Naive thymus-derived CD4-positive, alpha-beta T cell (primary cell): ENCODE data around the gene HIPK4. TPM values are rescaled to one million over a fixed set of nuclear protein-coding genes. Genes with fewer than 3 reads are reported as not detected.

Experiments used
- ATAC-seq: fragments of 150-1000 bp; cut with Tn5 transposase; 2 replicates; pipeline ENCODE4 v1.10.0; 2021; ENCODE audit warnings: mild to moderate bottlenecking, moderate library complexity
- CTCF ChIA-PET: fragments of 350-600 bp; sonication (Branson Sonifier 250); formaldehyde crosslinking; loops from one replicate; lab custom pipeline; 2021; ENCODE audit warnings: antibody characterized with exemption; lab: Charles Lee
- POLR2A ChIA-PET: fragments of 350-600 bp; sonication (Branson Sonifier 250); formaldehyde crosslinking; loops from one replicate; lab custom pipeline; 2021; ENCODE audit warnings: antibody characterized with exemption, inconsistent platforms; lab: Charles Lee
- DNase-seq, 9 donors: peaks; one replicate each; pipeline versions ENCODE4 v3.0.0 to v3.0.0-alpha.2; 2020 to 2022; ENCODE audit warnings: mixed read lengths in 1 of 9
- H3K27ac ChIP-seq: one replicate; pipeline ENCODE4 v1.7.0; 2013; ENCODE audit warnings: mild to moderate bottlenecking, low read depth, low read length, moderate library complexity
- H3K27me3 ChIP-seq, 2 donors: one replicate each; pipeline ENCODE4 v1.7.0; 2013; ENCODE audit warnings: low read length in 2 of 2, mild to moderate bottlenecking in 2 of 2, moderate library complexity in 2 of 2; ENCODE audit not compliant: control insufficient read depth in 2 of 2, insufficient read depth in 2 of 2
- H3K36me3 ChIP-seq, 3 experiments: 1 replicate in 2 of 3; 2 replicates in 1 of 3; pipeline ENCODE4 v1.7.0; 2013; ENCODE audit warnings: low read length in 3 of 3, mild to moderate bottlenecking in 3 of 3, moderate library complexity in 1 of 3; ENCODE audit not compliant: insufficient read depth in 3 of 3, control insufficient read depth in 2 of 3
- H3K4me1 ChIP-seq, 2 donors: one replicate each; pipeline ENCODE4 v1.7.0; 2013; ENCODE audit warnings: low read length in 2 of 2, mild to moderate bottlenecking in 2 of 2, moderate library complexity in 1 of 2; ENCODE audit not compliant: control insufficient read depth in 2 of 2, insufficient read depth in 2 of 2
- H3K4me3 ChIP-seq: 2 replicates; pipeline ENCODE4 v1.7.0; 2013; ENCODE audit warnings: mild to moderate bottlenecking, low read length
- H3K9me3 ChIP-seq, 3 experiments: 1 replicate in 2 of 3; 2 replicates in 1 of 3; pipeline ENCODE4 v1.7.0; 2013; ENCODE audit warnings: low read length in 3 of 3; ENCODE audit not compliant: control insufficient read depth in 2 of 3
- H3K27ac Mint-ChIP-seq, 9 donors: one replicate each; pipeline ENCODE4 v1.8.0; 2020 to 2022; ENCODE audit warnings: mixed read lengths in 9 of 9, mild to moderate bottlenecking in 8 of 9, moderate library complexity in 5 of 9, inconsistent platforms in 2 of 9
- H3K27me3 Mint-ChIP-seq, 5 donors: one replicate each; pipeline ENCODE4 v1.8.0; 2021 to 2022; ENCODE audit warnings: mixed read lengths in 5 of 5, mild to moderate bottlenecking in 1 of 5
- H3K36me3 Mint-ChIP-seq, 5 donors: one replicate each; pipeline ENCODE4 v1.8.0; 2020 to 2022; ENCODE audit warnings: mixed read lengths in 5 of 5, mild to moderate bottlenecking in 3 of 5, inconsistent platforms in 1 of 5
- H3K4me1 Mint-ChIP-seq, 7 donors: one replicate each; pipeline ENCODE4 v1.8.0; 2020 to 2022; ENCODE audit warnings: mixed read lengths in 7 of 7, mild to moderate bottlenecking in 3 of 7, inconsistent platforms in 1 of 7
- H3K4me3 Mint-ChIP-seq, 10 donors: one replicate each; pipeline ENCODE4 v1.8.0; 2020 to 2022; ENCODE audit warnings: mild to moderate bottlenecking in 10 of 10, mixed read lengths in 10 of 10, moderate library complexity in 6 of 10, inconsistent platforms in 2 of 10
- H3K9me3 Mint-ChIP-seq, 11 donors: one replicate each; pipeline ENCODE4 v1.8.0; 2020 to 2022; ENCODE audit warnings: mixed read lengths in 11 of 11, mild to moderate bottlenecking in 4 of 11, inconsistent platforms in 1 of 11, moderate library complexity in 1 of 11
- intact Hi-C, 2 donors: fragments of 100-400 bp; cut with micrococcal nuclease; formaldehyde crosslinking; loops; one replicate each; pipeline ENCODE4 v1.15.1; 2023
- polyA plus RNA-seq, 2 donors: library from polyadenylated mRNA; unstranded; fragments of 300-500 nt; fragmentation: Illumina TruSeq; gene quantifications; one replicate each; pipeline ENCODE4 v1.2.3, GENCODE V29; 2021
- total RNA-seq, 6 experiments: library from RNA in 5 of 6; stranded (reverse) in 5 of 6; gene quantifications; 1 replicate in 5 of 6; 2 replicates in 1 of 6; pipeline ENCODE4 v1.2.3 and lab custom pipeline; 2021 to 2026

Gene HIPK4
- total and polyA plus RNA-seq, 7 experiments from 2014 or later: 0.12 to 0.24 TPM; not detected in 5

DNA sequence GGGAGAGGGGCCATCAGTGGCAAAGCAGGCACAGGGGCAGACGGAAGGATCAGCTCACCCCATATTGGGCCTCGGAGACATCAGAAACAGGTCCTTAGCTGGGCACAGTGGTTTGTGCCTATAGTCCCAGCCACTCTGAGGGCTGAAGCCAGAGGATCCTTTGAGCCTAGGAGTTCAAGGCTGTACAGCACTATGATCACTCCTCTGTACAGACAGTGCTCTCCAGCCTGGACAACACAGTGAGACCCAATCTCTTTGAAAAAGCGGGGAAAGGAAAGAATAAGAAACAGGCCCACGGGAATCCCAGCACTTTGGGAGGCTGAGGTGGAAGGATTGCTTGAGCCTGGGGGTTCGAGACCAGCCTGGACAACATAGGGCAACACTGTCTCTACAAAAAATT lies 29.8 kb upstream of the HIPK4 start:
- Mint-ChIP-seq H3K36me3 (peaks cover 0 to 7% (median 3%) of the 10 kb centered on the region in 5 donors), H3K27me3 (no peaks in the 10 kb centered on the region), H3K27ac (peak overlapping the region in 6 of 9 donors; percentile 51 to 95 (median 68)), H3K4me3 (peak overlapping the region; percentile 26 to 87 (median 74)), H3K9me3 (peaks cover 0 to 3% (median 0%) of the 10 kb centered on the region in 11 donors), H3K4me1 (peaks cover 10 to 54% (median 38%) of the 10 kb centered on the region in 7 donors)
- intact Hi-C loops: loop anchor here (1.0 to 10.0 kb wide), 4 partner anchors 71 to 1075 kb away; partner anchors contain the start of genes C19orf47 (in 1 of the 2), COQ8B (in 1 of the 2), ITPKC (in 1 of the 2) and PLD3 (in 1 of the 2)
- Histone ChIP-seq H3K27ac (no peak overlapping the region), H3K4me3 (no peak overlapping the region), H3K4me1 (peaks cover 8 to 12% of the 10 kb centered on the region in 2 donors), H3K9me3 (no peaks in the 10 kb centered on the region), H3K27me3 (no peaks in the 10 kb centered on the region), H3K36me3 (peaks cover 0 to 9% (median 7%) of the 10 kb centered on the region in 3 experiments)
- DNase-seq (no peak), ATAC-seq (no peak)
- POLR2A ChIA-PET: interaction anchor here (0.6 to 7.3 kb wide), 10 partner anchors 9 to 191 kb away, joined by 3 to 60 read pairs (median 6); partner anchors contain the start of genes BLVRB, SERTAD3 and SPTBN4
- CTCF ChIA-PET: interaction anchor here (0.7 to 3.3 kb wide), 7 partner anchors 14 to 894 kb away, joined by 3 to 33 read pairs (median 5); partner anchors contain the start of genes BLVRB, SERTAD3 and SPTBN4

- Histone ChIP-seq H3K4me3 (no peak overlapping the region), H3K36me3 (peaks cover 0 to 9% (median 7%) of the 10 kb centered on the region in 3 experiments), H3K9me3 (no peaks in the 10 kb centered on the region), H3K27me3 (no peaks in the 10 kb centered on the region), H3K27ac (no peak overlapping the region), H3K4me1 (peaks cover 4 to 8% of the 10 kb centered on the region in 2 donors)
- peaks cover 0 to 3% (median 0%) of the 10 kb centered on the region in 11 donors for H3K9me3 Mint-ChIP-seq
- H3K27me3 Mint-ChIP-seq: no peaks in the 10 kb centered on the region
- ChIA-PET POLR2A (interaction anchor here (2.4 to 7.3 kb wide), 3 partner anchors 14 to 24 kb away, joined by 20 to 60 read pairs (median 25); partner anchors contain the start of gene SERTAD3), CTCF (no interaction called here)
- ATAC-seq: no peak
- peaks cover 4 to 49% (median 32%) of the 10 kb centered on the region in 7 donors for H3K4me1 Mint-ChIP-seq
- H3K27ac Mint-ChIP-seq: peak overlapping the region in 5 of 9 donors; percentile 26 to 88 (median 65)
- H3K4me3 Mint-ChIP-seq: peak overlapping the region in 6 of 10 donors; percentile 13 to 87 (median 43)
- no peak for DNase-seq
- intact Hi-C loops: no loop called here
- H3K36me3 Mint-ChIP-seq: peaks cover 0 to 3% (median 0%) of the 10 kb centered on the region in 5 donors
Measured at GRCh38 chr19:40419066-40419612, 29.2 kb upstream of the HIPK4 start.

DNA sequence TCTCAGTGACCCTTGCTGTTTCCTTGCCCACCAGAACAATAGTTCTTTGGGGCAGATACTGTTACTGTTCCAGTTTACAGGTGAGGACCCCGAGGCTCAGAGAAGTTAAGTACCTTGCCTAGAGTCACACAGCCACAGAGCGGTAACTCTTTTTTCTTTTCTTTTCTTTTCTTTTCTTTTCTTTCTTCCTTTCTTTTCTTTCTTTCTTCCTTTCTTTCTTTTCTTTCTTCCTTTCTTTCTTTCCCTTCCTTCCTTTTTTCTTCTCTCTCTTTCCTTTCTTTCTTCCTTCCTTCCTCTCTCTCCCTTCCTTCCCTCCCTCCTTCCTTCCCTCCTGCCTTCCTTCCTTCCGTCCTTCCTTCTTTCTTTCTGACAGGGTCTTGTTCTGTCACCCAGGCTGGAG lies 28.1 kb upstream of the HIPK4 start:
- H3K9me3 ChIP-seq: no peaks in the 10 kb centered on the region
- ChIA-PET POLR2A (interaction anchor here (7.3 kb wide), 1 partner anchor 25 kb away, joined by 60 read pairs; the partner anchor contains the start of gene SERTAD3), CTCF (no interaction called here)
- no peak for DNase-seq
- peaks cover 4 to 8% of the 10 kb centered on the region in 2 donors for H3K4me1 ChIP-seq
- H3K36me3 Mint-ChIP-seq: peaks cover 0 to 2% (median 0%) of the 10 kb centered on the region in 5 donors
- H3K4me1 Mint-ChIP-seq: peaks cover 6 to 49% (median 33%) of the 10 kb centered on the region in 7 donors
- H3K27me3 Mint-ChIP-seq: peaks cover 0 to 5% (median 0%) of the 10 kb centered on the region in 5 donors
- H3K27me3 ChIP-seq: no peaks in the 10 kb centered on the region
- peak overlapping the region; percentile 25 for H3K27ac ChIP-seq
- H3K27ac Mint-ChIP-seq: peak overlapping the region in 6 of 9 donors; percentile 3 to 80 (median 54)
- H3K9me3 Mint-ChIP-seq: peaks cover 0 to 3% (median 0%) of the 10 kb centered on the region in 11 donors
- H3K4me3 ChIP-seq: no peak overlapping the region
- H3K4me3 Mint-ChIP-seq: peak overlapping the region in 1 of 10 donors; percentile 6
- ATAC-seq: no peak
- H3K36me3 ChIP-seq: peaks cover 0 to 7% (median 5%) of the 10 kb centered on the region in 3 experiments
- intact Hi-C loops: no loop called here

DNA sequence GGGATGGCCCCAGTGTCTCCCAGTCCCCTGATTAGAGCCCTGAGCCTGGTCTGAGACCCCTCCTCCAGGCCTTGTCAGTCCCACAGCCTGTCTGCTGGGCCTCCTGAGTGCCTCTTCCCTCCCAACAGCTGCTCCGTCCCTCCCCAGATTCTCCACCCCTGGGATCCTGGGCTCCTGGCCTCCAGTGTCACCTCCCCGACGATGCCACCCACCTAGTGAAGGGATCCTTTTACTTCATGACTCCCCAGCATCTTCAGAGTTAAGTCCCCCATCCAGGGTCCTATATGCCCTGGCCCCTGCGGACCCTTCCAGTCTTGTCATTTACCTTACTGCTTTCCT lies 27.6 kb upstream of the HIPK4 start:
- Histone ChIP-seq H3K4me3 (no peak overlapping the region), H3K27me3 (no peaks in the 10 kb centered on the region), H3K4me1 (peaks cover 4% of the 10 kb centered on the region in 2 donors), H3K36me3 (peaks cover 0 to 3% (median under 1%) of the 10 kb centered on the region in 3 experiments), H3K9me3 (no peaks in the 10 kb centered on the region), H3K27ac (peak overlapping the region; percentile 25)
- H3K9me3 Mint-ChIP-seq: peaks cover 0 to 3% (median 0%) of the 10 kb centered on the region in 11 donors
- peak overlapping the region in 2 of 10 donors; percentile 52 to 54 for H3K4me3 Mint-ChIP-seq
- H3K27me3 Mint-ChIP-seq: peaks cover 0 to 5% (median 0%) of the 10 kb centered on the region in 5 donors
- peak overlapping the region in 5 of 9 donors; percentile 3 to 70 (median 47) for H3K27ac Mint-ChIP-seq
- no peak for DNase-seq
- POLR2A ChIA-PET: no interaction called here
- intact Hi-C loops: no loop called here
- ATAC-seq: no peak
- peaks cover 0 to 2% (median 0%) of the 10 kb centered on the region in 5 donors for H3K36me3 Mint-ChIP-seq
- peaks cover 6 to 49% (median 29%) of the 10 kb centered on the region in 7 donors for H3K4me1 Mint-ChIP-seq
- CTCF ChIA-PET: no interaction called here

GRCh38 chr19:40416918-40417642 lies 27.1 kb upstream of the HIPK4 start:
- DNase-seq (no peak), ATAC-seq (no peak)
- no peaks in the 10 kb centered on the region for H3K9me3 ChIP-seq
- Mint-ChIP-seq H3K27ac (peak overlapping the region in 5 of 9 donors; percentile 14 to 74 (median 47)), H3K27me3 (peaks cover 0 to 5% (median 0%) of the 10 kb centered on the region in 5 donors), H3K4me1 (peaks cover 6 to 44% (median 24%) of the 10 kb centered on the region in 7 donors), H3K36me3 (no peaks in the 10 kb centered on the region), H3K9me3 (peaks cover 0 to 3% (median 0%) of the 10 kb centered on the region in 11 donors), H3K4me3 (peak overlapping the region in 3 of 10 donors; percentile 52 to 55 (median 54))
- no peaks in the 10 kb centered on the region for H3K36me3 ChIP-seq
- ChIA-PET POLR2A (no interaction called here), CTCF (no interaction called here)
- no peak overlapping the region for H3K4me3 ChIP-seq
- intact Hi-C loops: no loop called here
- no peak overlapping the region for H3K27ac ChIP-seq
- H3K4me1 ChIP-seq: peaks cover 0 to 4% of the 10 kb centered on the region in 2 donors
- no peaks in the 10 kb centered on the region for H3K27me3 ChIP-seq

DNA sequence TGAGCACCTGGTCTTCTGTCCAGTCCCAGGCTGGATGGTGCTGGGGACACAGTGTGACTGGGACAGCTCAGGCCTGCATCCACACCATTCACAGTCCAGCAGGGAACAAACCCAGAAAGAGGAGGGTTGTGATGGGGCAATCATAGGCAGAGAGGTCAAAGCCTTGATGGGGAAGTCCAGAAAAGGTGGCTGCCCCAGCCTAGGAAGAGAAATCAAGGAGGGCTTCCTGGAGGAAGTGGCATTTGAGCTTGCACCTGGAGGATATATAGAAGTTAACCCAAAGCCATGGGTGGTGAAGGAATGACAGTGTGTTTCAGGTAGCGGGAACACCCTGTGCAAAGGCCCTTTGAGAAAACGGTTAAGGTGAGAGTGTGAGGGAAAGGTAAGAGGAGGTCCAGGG lies 25.8 kb upstream of the HIPK4 start:
- intact Hi-C loops: no loop called here
- Mint-ChIP-seq H3K4me3 (peak overlapping the region in 1 of 10 donors; percentile 71), H3K9me3 (peaks cover 0 to 3% (median 0%) of the 10 kb centered on the region in 11 donors), H3K27me3 (peaks cover 0 to 5% (median 0%) of the 10 kb centered on the region in 5 donors), H3K27ac (peak overlapping the region in 4 of 9 donors; percentile 17 to 96 (median 44)), H3K4me1 (peaks cover 3 to 39% (median 20%) of the 10 kb centered on the region in 7 donors), H3K36me3 (no peaks in the 10 kb centered on the region)
- no peak overlapping the region for H3K27ac ChIP-seq
- POLR2A ChIA-PET: no interaction called here
- DNase-seq: no peak
- CTCF ChIA-PET: no interaction called here
- no peak for ATAC-seq
- H3K4me1 ChIP-seq: no peaks in the 10 kb centered on the region
- H3K36me3 ChIP-seq: no peaks in the 10 kb centered on the region
- no peaks in the 10 kb centered on the region for H3K27me3 ChIP-seq
- no peaks in the 10 kb centered on the region for H3K9me3 ChIP-seq
- no peak overlapping the region for H3K4me3 ChIP-seq
